NCI-H2227 treated with DMSO at 0.1 percent for 48 hours (cell line): ENCODE results near the gene CRYL1.

Experiments used
- DNase-seq: peaks from one replicate; lab custom pipeline; 2025; lab: John Stamatoyannopoulos, UW

The CRYL1 gene

DNA sequence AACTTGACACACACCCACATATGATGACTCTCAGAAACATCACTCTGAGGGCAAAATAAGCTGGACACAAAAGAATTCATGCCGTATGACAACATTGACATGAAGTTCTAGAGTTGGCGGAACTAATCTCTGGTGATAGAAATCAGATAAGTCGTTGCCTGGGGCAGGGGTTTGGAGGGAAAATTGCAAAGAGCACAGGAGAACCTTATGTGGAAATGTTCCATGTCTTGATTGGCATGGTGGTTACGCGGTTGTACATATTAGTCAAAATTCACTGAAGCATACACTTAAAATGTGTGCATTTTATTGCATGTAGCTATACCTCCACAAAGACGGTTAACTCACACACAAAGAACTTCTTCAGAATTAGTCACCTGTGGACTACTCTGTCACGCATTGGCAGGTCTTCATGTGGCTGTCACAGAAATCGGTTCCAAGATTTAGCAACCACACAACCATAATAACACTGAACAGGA, 155.7 kb downstream of the CRYL1 start:
- no peak for DNase-seq

DNA sequence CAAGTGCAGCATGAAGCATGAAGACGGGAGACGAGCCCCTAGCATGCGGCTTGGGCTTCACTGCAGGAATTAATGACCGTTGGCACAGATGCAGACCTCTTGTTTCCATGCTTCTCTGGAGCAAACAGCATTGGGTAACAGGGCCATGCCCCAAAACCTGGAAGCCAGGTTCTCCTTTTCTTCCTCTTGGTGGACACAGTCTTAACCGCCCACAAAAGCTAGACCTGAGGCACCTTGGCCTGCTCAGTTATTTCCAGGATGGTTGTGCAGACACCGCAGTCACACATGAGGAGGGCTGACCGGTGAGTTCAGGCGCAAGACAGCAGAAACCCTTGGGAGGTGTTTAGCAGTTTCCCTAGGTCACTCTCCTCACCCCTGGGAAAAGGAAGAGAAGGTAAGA, 159.6 kb downstream of the CRYL1 start:
- DNase-seq = no peak

- DNase-seq = no peak
Observed at GRCh38 chr13:20363603-20364002, 162.1 kb downstream of the CRYL1 start.

DNA sequence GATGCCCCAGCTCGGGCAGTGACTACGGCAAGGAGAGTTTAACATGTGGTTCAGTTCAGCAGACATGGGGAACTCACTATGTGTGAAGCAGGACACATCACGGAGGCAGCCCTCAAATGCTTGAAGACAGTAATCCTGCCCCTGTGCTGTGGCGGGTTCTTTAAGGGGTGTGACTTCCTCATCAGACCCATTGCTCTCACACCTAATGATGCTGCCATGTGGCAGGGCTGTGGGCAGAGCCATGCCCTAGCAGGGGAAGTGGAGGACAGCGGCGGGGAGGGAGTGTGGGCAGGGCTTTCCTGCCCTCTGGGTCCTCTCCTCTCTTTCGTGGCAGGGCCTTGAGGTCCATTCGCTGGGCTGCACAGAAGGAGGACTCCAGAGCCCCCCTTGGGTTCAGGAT, 162.5 kb downstream of the CRYL1 start:
- DNase-seq = no peak

- DNase-seq = no peak
Observed at GRCh38 chr13:20362484-20363041, 163.1 kb downstream of the CRYL1 start.

DNA sequence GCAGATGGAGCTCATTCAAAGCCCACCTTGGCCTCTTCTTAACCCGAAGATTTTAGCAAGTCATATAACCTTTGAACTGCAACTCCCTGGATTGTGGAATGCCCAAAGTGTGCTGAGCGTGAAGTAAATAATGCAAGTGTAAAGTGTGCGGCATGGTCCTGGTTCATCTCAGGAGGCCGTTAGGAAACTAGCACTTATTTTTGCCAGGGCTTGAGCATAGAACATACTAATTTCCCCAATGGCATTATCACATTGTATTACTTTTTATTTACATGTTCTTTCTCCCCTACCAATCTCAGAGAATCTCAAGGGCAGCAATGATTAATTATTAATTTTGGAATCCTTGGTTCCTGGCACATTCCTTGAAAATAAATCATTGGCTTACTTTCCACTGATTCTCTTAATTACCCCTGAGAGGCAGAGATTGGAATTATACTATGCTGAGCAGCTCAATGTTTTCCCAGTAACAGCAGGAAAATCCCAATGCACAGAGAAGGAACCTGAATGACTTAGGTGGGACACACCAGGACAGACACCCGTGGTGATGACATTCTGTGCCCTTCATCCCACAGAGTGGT, 164.7 kb downstream of the CRYL1 start:
- DNase-seq = no peak

DNA sequence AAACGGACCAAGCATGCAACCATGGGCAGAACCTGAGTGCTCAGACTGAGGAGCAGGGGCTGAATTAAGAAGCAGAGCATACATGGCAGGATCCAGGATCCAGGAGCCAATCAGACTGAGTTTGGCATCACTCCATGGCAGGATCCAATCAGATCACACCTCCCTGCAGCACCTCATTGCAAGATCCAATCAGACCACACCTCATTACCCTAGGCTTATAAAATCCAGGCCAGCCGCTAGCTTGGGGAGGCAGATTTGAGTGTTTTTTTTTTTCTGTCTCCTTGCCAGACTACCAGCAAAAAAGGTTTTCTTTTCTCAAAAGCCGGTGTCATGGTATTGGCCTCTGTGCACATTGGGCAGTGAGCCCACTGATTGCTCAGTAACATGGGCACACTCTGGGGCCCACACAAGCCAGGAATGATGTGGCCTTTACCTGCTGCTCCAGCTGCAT, 165.6 kb downstream of the CRYL1 start:
- DNase-seq = no peak

GRCh38 chr13:20359335-20359734, 166.3 kb downstream of the CRYL1 start:
- DNase-seq = no peak

- DNase-seq = no peak
Observed at GRCh38 chr13:20358022-20358421, 167.6 kb downstream of the CRYL1 start.

GRCh38 chr13:20356444-20356843, 169.2 kb downstream of the CRYL1 start:
- no peak for DNase-seq

DNA sequence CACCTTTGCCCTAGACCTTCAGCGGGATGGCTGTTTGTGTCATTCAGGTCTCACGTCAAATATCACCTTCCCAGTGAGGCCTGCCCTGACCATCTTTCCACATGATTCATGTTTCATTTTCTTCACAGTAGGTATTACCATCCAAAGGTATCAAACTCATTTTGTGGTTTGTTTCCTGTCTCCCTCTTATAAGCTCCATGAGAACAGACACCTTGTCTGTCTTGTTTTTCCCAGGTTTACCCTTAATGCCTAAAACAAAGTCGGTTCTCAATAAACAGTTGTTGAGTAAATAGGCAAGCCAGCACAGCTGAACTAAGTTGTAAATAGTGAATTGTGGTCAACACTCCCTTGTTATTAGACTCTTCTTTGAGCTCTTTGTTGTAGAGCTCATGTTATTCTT, 170.9 kb downstream of the CRYL1 start:
- no peak for DNase-seq

DNA sequence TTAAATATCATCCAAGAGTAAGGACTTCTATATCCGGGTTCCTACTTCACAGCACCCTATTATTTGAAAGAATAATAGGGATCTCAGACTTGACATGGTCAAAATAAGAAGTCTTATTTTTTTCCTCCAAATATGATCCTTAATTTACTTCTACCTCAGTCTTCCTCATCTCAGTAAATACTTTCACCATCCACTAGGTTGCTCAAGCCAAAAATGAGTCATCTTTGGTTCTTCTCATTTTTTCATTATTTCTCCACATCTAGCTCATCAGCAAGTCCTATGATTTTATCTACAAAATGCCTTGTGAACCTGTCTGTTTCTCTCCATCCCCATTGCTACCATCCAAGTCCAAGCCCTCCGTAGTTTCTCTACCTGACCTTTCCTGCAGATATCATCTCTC, 171.7 kb downstream of the CRYL1 start:
- DNase-seq = no peak
